Measurements from ENCODE around the gene GSS.
"Not testable (repeated sequence)": the region's sequence is repeated elsewhere in the genome, so short reads cannot be mapped to it uniquely, and the experiment has no call there.

The GSS gene

DNA sequence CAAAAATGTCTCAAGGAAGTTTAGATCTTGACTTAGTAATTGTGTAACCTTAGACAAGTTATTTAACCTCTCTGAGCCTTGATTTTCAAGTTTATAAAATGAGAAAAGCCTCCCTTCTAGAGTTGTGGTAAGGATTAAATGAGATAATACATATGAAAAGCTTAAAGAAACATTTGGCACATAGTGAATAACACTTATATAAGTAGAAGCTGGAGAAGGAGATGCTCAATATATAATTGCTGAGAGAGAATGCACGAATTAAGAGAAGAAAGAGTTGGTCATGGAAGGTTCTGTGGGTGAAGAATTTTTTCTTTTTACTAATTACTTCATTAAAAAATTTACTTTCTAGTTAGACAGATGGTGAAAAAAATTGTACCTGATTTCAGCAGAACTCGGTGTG is 73.9 kb downstream of the GSS start:
- H3K36me3 Mint-ChIP-seq (ENCODE audit: low read depth): peaks cover 32% of the 10 kb centered on the region
- H3K9me3 Mint-ChIP-seq: no peaks in the 10 kb centered on the region
- H3K4me1 Mint-ChIP-seq (ENCODE audit: low read depth): peaks cover 33% of the 10 kb centered on the region
- H3K4me3 Mint-ChIP-seq: no peak overlapping the region
- H3K27ac Mint-ChIP-seq: no peak overlapping the region
- H3K27me3 Mint-ChIP-seq (ENCODE audit: low read depth): no peaks in the 10 kb centered on the region
- DNase-seq (ENCODE audit: low spot score): no peak

DNA sequence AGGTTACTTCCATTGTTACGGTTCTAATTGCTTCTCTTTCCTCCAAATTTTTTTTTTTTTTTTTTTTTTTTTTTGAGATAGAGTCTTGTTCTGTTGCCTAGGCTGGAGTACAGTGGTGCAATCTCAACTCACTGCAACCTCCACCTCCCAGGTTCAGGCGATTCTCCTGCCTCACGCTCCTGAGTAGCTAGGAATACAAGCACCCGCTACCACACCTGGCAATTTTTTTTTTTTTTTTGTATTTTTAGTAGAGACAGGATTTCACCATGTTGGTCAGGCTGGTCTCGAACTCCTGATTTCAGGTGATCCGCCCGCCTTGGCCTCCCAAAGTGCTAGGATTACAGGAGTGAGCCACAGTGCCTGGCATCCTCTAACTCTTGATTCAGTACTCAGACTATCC is 74.6 kb downstream of the GSS start:
- peaks cover 29% of the 10 kb centered on the region for H3K36me3 Mint-ChIP-seq (ENCODE audit: low read depth)
- H3K27me3 Mint-ChIP-seq (ENCODE audit: low read depth); H3K9me3 Mint-ChIP-seq: not testable (repeated sequence)

DNA sequence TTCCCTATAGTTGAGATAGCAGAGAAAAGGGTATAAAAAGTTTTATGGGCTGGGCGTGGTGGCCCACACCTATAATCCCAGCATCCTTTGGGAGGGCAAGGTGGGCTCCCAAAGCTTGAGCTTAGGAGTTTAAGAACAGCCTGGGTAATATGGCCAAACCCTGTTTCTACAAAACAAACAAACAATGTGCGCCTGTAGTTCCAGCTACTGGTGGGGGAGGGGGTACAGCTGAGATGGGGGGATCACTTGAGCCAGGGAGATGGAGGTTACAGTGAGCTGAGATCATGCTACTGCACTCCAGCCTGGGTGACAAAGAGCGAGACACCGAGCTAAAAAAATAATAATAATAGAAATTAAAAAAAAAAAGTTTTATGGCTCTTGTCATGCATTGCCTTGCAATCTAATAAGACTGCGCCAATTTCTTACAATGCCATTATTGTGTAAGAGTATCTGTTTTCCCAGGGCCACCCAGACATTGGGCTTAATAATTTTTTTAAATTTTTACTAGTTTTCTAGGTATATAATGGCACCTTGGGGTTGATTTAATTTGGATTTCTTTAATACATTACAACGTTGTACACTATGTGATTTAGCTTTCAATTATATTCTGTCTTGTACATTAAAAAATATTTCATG is 75.3 kb downstream of the GSS start:
- H3K4me3 Mint-ChIP-seq: no peak overlapping the region
- no peak for DNase-seq (ENCODE audit: low spot score)
- H3K27ac Mint-ChIP-seq: no peak overlapping the region
- H3K4me1 Mint-ChIP-seq (ENCODE audit: low read depth): peaks cover 36% of the 10 kb centered on the region
- H3K36me3 Mint-ChIP-seq (ENCODE audit: low read depth): peaks cover 26% of the 10 kb centered on the region
- no peaks in the 10 kb centered on the region for H3K27me3 Mint-ChIP-seq (ENCODE audit: low read depth)
- H3K9me3 Mint-ChIP-seq: no peaks in the 10 kb centered on the region

More for the DNA sequence above, 74.6 kb downstream of the GSS start:
- peaks cover 32% of the 10 kb centered on the region for H3K4me1 Mint-ChIP-seq (ENCODE audit: low read depth)
- H3K4me3 Mint-ChIP-seq; H3K27ac Mint-ChIP-seq; DNase-seq (ENCODE audit: low spot score): not testable (repeated sequence)

Measured in T-helper 2 cell treated with Interferon-gamma antibody and Interleukin-4, amounts not matched to agents 5 μg/mL and 100 μg/mL, for 36 hours (primary cell).